GM03348 (cell line): ENCODE data around the gene IGFL2.
"Not testable (repeated sequence)": the region's sequence is repeated elsewhere in the genome, so short reads cannot be mapped to it uniquely, and the experiment has no call there.

Experiments
- DNase-seq: peaks from one replicate; pipeline ENCODE4 v3.0.0; 2012; ENCODE audit warnings: low spot score

Gene IGFL2

DNA sequence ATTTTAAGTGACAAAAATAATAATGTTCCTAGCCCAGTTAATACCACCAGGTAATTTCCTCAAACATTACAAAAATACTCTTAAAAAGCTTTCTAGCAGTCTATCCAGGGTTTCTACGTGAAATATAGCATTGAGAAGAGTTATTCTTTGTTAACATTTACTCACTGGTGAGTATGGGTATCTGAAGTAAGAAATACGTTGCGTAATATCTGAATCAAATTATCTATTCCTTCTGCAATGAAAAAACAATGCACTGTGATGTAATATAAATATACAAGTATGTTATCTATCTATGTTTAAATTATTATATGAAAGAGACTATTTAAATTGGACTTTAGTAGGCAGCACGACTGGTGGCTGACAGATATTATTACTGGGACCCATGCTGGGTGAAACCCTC lies 5.7 kb upstream of the IGFL2 start:
- no peak for DNase-seq

DNA sequence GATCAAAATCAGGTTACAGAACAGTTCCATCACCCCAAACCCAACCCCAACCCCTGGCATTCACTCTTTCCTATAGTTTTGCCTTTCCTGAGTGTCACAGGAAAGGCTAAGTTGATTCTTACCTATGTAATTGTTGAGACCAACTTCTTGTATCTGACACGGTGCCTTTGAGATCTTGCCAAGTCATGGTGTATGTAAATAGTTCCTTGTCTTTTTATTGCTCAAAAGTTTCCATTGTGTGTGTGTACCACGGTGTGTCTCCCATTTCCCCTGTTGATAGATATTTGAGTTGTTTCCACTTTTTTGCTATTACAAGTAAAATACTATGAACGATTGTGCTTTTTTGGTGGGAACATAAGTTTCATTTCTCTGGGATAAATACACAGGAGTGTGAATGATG lies 3.3 kb upstream of the IGFL2 start:
- no peak for DNase-seq

DNA sequence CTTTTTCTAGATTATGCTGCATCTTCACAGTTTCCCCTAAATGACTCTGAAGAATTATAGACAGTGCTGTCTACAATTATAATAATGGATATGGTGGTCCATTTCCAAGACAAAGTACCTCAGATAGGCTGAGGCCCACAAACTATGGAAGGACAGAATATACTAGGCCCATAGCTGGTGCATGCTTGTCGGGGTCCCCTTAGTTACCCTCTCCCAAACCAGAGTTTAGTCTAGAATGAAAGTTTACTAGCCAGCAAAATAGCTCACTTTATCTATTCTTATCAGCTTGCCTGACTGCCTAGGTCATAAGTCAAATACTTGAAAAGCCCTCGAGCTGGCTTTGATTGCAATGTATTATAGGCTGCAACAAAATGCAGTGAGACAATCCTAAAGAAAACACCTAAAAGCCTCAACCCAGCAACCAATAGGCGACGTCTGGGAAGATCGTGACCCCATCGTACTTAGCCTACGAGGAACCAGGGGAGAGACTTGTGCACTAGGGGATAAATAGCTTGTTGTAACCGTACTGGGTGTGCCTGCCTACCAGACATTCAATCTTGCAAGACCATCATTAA lies 785 bp upstream of the IGFL2 start:
- DNase-seq, result no peak

DNA sequence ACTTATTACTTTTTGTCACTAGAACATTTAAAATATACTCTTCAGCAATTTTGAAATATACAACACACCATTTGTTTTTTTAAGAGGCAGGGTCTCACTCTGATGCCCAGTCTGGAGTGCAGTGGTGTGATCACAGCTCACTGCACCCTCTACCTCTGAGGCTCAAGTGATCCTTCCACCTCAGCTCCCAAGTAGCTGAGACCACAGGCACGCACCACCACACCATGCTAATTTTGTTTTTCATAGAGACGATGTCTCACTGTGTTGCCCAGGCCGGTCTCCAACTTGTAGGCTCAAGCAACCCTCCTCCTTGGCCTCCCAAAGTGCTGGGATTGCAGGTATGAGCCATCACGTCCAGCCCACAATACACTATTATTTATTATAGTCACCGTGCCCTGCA lies 2.6 kb downstream of the IGFL2 start:
- no peak for DNase-seq

DNA sequence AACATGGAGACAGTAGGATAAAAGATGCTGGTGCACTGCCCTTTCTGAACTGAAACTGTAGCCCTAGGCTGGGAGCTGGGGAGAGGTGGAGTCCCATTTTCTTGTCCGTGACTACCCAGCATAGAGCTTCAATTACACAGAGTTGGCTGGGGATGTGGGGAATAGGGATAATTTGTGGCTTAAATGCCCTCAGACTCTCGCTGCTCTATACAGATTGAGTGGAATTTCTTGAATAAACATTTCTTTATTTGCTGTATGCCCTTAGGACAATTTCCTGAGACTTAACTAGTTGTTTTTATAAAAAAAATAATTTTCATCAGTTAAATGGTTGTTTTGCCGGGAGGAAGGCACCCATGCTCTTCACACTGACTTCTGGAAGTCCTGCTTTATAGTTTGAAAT lies 7.2 kb downstream of the IGFL2 start:
- DNase-seq, result no peak

GRCh38 chr19:46159418-46160232 lies 11.6 kb downstream of the IGFL2 start:
- DNase-seq, result no peak

GRCh38 chr19:46160233-46160775 lies 12.3 kb downstream of the IGFL2 start:
- DNase-seq, result no peak

DNA sequence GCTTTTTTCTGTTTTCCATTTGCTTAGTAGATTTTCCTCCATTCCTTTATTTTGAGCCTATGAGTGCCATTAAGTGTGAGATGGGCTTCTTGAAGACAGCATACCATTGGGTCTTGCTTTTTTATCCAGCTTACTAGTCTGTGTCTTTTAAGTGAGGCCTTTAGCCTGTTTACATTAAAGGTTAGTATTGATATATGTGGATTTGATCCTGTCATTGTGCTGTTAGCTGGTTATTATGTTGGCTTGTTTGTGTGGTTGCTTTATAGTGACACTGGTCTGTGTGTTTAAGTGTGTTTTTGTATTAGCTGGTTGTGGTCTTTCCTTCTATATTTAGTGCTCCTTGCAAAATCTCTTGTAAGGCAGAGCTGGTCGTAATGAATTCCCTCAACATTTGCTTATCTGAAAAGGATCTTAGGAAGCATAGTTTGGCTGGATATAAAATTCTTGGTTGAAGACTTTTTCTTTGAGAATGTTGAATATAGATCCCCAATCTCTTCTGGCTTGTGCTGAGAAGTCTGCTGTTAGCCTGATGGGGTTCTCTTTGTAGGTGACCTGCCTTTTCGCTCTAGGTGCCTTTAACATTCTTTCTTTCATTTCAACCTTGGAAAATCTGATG lies 13.7 kb downstream of the IGFL2 start:
- not testable (repeated sequence) for DNase-seq

- DNase-seq, result no peak
These were observed 14.7 kb downstream of the IGFL2 start for GRCh38 chr19:46162731-46163130.

GRCh38 chr19:46173886-46174480 lies 25.9 kb downstream of the IGFL2 start:
- no peak for DNase-seq

- no peak for DNase-seq
These were observed 28.2 kb downstream of the IGFL2 start for GRCh38 chr19:46176116-46176860.

DNA sequence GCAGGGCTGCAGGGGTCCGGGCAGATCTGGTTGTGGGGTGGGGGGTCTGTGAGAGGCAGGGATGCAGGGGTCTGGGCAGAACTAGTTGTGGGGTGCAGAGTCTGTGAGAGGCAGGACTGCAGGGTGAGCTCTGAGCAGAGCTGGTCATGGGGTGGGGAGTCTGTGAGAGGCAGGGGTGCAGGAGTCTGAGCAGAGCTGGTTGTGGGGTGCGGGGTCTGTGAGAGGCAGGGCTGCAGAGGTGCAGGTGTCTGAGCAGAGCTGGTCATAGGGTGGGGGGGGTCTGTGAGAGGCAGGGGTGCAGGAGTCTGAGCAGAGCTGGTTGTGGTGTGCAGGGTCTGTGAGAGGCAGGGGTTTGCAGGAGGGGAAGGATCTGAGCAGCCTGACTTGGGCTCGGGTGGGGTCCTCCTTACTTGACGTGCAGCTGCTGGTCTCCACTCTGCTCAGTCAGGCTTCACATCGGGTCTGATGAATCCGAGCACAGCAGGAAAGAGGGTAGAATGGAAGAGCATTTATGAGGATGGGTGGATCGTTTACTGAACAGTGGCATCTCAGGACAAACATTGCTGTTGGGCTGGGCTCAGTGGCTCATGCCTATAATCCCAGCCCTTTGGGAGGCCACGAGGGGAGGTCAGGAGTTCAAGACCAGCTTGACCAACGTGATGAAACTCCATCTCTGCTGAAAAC lies 31.2 kb downstream of the IGFL2 start:
- no peak for DNase-seq

GRCh38 chr19:46180701-46181387 lies 32.8 kb downstream of the IGFL2 start:
- DNase-seq, result no peak

GRCh38 chr19:46181388-46181779 lies 33.3 kb downstream of the IGFL2 start:
- DNase-seq, result no peak

DNA sequence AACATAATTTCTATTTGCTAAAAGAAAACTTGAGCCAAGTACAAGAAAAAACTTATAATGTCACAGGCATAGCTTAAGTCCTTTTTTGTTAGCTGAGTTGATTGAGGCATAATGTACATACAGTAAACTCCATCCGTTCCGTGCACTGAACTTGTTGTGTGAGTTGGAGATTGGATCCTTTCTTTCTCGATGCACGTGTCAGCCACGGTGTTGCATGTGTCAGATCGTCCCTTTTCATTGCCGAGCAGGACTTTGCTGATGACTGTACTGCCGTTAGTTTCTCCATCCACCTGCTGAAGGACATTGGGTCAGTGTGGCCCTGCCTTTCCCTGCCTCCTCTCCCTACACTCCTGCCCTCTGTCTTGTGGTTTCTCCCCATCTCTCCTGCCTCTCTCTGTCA lies 34.4 kb downstream of the IGFL2 start:
- DNase-seq, result no peak

DNA sequence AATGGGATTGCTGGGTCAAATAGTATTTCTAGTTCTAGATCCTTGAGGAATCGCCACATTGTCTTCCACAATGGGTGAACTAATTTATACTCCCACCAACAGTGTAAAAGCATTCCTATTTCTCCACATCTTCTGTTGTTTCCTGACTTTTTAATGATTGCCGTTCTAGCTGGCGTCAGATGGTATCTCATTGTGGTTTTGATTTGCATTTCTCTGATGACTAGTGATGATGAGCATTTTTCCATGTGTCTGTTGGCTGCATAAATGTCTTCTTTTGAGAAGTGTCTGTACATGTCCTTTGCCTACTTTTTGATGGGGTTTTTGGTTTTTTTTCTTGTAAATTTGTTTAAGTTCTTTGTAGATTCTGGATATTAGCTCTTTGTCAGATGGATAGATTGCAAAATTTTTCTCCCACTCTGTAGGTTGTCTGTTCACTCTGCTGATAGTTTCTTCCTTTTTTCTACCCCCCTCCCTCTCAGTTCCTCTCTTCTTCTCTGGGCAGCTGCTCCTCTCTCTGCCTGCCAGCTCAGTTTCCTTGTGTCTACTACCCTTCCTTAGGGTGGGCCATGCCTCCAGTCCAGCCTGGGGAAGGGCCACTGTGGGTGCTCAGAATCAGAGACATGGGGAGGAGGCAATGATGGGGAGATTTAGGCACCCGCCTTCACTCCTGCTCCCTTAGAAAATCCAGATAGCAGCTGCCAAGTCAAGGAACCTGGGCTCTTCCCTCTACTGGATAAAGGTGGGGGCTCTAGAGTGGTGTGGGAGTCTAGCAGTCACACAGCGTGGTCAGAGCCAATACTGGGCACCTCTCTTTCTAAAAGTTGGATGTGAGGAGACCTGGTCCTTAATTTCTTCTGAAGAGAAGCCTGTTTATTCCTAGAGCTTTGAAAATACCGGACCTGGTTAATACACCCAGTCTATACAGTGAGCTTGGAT lies 37.0 kb downstream of the IGFL2 start:
- DNase-seq, result peak; percentile 41

DNA sequence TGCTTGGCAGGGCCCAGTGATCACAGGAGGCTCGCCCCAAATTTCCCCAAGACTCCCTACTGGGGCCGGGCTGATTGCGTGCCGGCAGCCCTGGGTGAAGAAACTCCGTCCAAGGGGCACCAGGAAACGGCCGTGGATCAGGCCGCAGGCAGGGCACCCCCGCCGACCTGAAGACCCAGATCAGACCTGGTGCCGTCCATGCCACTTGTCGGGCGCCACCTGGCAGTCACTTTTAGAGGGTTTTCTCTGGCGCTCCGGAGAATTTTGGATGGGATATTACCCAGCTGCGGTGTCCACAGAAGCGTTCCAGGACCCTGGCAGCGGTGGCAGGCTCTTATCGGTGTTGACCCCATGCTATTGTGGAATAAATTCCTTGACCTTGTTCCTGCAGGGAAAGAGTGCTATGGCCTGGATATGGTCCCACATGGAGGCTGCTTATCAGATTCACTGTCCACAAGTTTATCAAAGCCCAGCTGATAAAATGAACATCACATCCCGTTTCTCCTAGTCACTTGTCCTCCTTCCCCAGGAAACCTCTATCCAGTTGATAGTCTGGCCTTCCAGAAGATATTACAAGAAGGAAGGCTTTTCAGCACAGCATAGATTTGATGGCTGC lies 38.2 kb downstream of the IGFL2 start:
- DNase-seq, result no peak

- no peak for DNase-seq
These were observed 38.7 kb downstream of the IGFL2 start for GRCh38 chr19:46186717-46187101.
